GM12872 (cell line): Measurements from ENCODE around the gene ZNF431.

Experiments
- CTCF ChIP-seq: IDR thresholded peaks from 3 replicates; pipeline ENCODE4 v1.5.1; 2011; ENCODE audit warnings: low read depth, mild to moderate bottlenecking, low read length, moderate library complexity; ENCODE audit not compliant: insufficient read depth

The ZNF431 gene

GRCh38 chr19:21210037-21210621 is 68.3 kb downstream of the ZNF431 start:
- no peak for TF ChIP-seq CTCF

DNA sequence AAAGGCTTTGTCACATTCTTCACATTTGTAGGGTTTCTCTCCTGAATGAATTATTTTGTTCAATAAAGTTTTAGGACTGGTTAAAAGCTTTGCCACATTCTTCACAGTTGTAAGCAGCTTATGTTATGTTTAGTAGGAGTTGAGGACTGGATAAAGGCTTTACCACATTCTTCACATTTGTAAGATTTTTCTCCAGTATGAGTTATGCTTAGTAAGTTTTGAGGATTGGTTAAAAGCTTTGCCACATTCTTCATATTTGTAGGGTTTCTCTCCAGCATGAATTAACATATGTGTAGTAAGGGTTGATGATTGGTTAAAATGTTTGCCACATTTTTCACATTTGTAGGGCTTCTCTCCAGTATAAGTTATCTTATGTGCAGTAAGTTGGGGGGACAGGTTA is 79.9 kb downstream of the ZNF431 start:
- TF ChIP-seq CTCF, result no peak

GRCh38 chr19:21233691-21234090 is 91.9 kb downstream of the ZNF431 start:
- TF ChIP-seq CTCF, result no peak

DNA sequence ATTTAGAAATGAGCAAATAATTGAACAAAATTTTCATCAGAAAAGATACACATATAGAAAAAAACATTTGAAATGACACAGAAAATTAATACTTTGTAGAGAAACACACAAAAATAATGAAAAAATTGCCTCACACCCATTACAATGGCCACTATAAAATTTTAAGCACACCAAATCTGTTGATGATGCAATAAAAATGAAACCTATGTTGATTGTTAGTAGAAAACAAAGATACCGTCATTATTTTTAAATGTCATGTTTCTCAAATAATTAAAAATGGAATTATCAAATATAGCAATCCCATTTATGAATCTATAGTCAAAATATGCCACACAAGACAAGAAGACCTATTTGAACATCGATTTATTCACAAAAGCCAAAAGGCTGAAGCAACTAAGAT is 96.8 kb downstream of the ZNF431 start:
- no peak for TF ChIP-seq CTCF
